GM19240 (cell line): Measurements from ENCODE around the gene TAF9B.
A peak's percentile ranks its signal among the peaks of the same experiment; 100 is the strongest.
"Not testable (repeated sequence)": the region's sequence is repeated elsewhere in the genome, so short reads cannot be mapped to it uniquely, and the experiment has no call there.

Experiments used
- DNase-seq: peaks from one replicate; pipeline ENCODE4 v3.0.0; 2011; ENCODE audit warnings: low spot score; ENCODE audit not compliant: insufficient read length

Gene TAF9B

GRCh38 chrX:78116766-78117165, 22.7 kb downstream of the TAF9B start:
- no peak for DNase-seq

- DNase-seq: no peak
These were observed 23.1 kb downstream of the TAF9B start for GRCh38 chrX:78116365-78116764.

GRCh38 chrX:78111140-78111931, 28.1 kb downstream of the TAF9B start:
- DNase-seq: no peak

- no peak for DNase-seq
These were observed 30.0 kb downstream of the TAF9B start for GRCh38 chrX:78109458-78109857.

GRCh38 chrX:78106651-78106986, 32.8 kb downstream of the TAF9B start:
- DNase-seq: no peak

GRCh38 chrX:78105944-78106650, 33.4 kb downstream of the TAF9B start:
- no peak for DNase-seq

GRCh38 chrX:78104447-78105176, 34.8 kb downstream of the TAF9B start:
- no peak for DNase-seq

GRCh38 chrX:78103623-78104446, 35.6 kb downstream of the TAF9B start, which contains the start of gene PGK1:
PGK1 (plus strand) TSS chrX:78104248; CDS start chrX:78104341, 93 bp downstream.
- peak; percentile 60 for DNase-seq

GRCh38 chrX:78103001-78103622, 36.3 kb downstream of the TAF9B start:
- DNase-seq: no peak

- no peak for DNase-seq
These were observed 37.4 kb downstream of the TAF9B start for GRCh38 chrX:78102091-78102490.

- no peak for DNase-seq
These were observed 41.3 kb downstream of the TAF9B start for GRCh38 chrX:78098108-78098507.

- no peak for DNase-seq
These were observed 47.2 kb downstream of the TAF9B start for GRCh38 chrX:78092296-78092695.

GRCh38 chrX:78081413-78081812, 58.0 kb downstream of the TAF9B start:
- DNase-seq: not testable (repeated sequence)
